NK-92 (cell line): ENCODE results near the gene SCFD2.

Experiments
- DNase-seq: peaks from one replicate; lab custom pipeline; 2025; ENCODE audit not compliant: unreplicated experiment; lab: John Stamatoyannopoulos, UW

Gene SCFD2

GRCh38 chr4:53113431-53114225 lies 252.2 kb downstream of the SCFD2 start:
- no peak for DNase-seq

DNA sequence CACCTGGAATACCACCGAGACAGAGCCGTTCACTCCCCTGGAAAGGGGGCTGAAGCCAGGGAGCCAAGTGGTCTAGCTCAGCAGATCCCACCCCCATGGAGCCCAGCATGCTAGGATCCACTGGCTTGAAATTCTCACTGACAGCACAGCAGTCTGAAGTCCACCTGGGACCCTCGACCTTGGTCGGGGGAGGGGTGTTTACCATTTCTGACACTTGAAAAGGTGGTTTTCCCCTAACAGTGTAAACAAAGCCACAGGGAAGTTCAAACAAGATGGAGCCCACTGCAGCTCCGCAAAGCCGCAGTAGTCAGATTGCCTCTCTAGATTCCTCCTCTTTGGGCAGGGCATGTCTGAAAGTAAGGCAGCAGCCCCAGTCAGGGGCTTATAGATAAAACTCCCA lies 260.5 kb downstream of the SCFD2 start:
- DNase-seq = no peak

DNA sequence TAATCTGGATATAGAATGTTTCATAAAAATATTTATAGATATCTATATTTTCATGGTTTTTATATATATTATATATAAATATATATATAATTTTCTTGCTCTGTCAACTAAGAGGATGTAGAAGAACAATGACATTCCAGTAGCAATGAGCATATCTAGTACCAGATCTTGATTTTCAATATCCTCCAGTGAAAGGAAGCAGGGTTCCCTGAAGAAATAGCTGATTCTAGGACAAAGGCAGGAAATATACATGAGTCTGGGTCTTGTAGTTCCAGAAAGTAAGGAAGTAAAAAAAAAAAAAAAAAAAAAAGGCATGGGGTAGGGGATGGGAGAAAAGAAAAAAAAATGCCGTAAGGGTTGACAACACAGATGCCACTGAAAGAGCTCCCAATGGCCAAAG lies 262.4 kb downstream of the SCFD2 start:
- DNase-seq = no peak

DNA sequence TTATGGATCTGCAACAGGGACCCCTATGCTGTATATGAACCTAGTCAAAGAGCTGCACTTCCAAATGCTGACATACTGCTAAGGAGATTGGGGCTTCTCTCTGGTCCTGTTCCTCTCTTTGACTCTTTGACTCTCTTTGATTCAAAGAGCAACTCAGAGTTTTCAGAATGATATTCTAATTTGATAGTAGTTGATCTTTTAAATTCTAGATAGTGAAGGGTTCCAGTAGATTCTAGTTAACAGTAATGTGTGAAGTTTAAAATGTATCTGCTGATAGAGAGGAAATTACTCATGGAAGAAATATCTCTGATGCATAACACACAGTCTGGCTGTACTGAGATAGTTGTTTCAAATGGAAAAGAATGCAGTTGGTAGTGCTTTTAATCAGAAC lies 264.7 kb downstream of the SCFD2 start:
- no peak for DNase-seq

DNA sequence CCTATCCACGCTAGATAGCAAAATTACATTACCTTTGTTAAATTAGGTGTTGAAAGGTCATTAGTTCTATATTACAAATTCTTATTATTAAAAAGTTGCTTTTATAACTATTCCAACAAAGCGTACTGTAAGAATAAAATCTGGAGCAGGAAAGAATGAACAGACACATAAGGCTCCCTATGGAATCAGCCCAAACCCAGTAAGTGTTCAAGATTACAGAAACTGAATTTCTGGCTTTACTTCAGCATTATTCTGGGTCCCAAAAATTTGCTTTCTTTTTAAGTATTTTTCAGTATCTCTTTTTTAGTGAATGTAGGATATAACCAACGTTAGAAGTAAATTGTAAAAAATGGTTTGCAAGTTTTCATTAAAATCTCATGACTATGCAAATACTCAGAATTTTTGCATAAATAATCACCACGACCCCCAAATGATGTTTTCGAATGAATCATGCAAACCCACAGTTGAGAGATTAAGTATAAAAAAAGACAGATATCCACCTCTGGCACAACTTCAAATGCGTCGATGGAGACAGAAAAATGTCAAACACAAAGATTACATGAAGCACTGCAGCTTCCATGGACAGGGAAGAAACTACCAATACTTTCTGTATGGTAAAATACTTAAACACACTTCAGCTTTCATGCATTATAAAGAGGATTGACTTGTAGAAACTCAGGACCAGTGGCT lies 265.2 kb downstream of the SCFD2 start:
- DNase-seq = no peak

DNA sequence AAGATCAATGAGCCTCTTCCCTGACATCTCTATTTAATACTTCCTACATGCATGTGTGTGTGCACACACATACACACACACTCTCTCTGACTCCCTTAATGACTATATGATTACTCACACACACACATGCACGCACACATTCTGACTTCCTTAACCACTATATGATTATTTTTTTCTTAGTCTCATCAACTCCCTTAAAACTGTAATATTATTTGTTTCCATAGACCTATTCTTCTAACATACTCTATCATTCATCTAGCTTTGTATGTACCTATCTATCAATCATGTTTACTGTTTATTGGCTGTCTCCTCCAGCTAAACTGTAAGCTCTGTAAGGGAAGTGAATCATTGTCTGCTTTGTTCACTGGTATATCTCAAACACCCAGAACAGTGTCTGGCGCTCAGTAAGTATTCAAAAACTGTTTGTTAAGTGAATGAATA lies 267.2 kb downstream of the SCFD2 start:
- DNase-seq = no peak

DNA sequence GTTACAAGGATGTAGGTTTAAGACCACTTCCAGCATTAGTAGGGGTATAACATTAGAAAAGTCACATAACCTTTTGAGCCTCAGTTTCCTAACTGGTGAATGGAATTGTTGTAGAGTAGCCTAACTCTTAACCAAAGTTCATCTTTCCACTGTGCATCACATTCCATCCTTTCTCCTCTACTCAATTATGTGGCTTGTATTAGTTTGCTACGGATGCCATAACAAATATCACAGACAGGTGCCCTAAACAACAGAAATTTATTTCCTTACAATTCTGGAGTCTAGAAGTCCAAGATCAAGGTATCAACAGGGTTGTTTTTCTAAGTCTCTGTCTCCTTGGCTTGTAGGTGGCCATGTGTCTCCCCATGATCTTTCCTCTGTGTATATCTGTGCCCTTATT lies 271.8 kb downstream of the SCFD2 start:
- no peak for DNase-seq

- no peak for DNase-seq
Observed at GRCh38 chr4:53089936-53090729, 275.7 kb downstream of the SCFD2 start.

DNA sequence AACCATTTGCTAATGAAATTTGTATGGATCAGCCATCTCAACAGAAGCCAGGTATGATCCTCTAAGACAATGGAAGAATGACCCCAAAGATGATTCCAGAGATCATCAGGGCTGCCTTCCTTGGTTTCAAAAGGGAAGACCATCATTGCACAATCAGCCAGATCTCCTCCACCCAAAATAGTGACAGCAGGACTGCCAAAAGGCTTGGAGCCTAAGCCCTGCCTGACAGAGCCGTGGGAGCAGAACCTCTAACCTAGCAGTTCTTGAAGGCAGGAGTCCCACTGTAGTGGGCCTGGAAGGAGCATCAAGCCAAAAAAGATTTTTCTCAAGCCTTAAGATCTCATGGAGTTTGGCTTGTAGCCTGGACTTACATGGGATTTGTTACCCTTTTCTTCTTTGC lies 277.7 kb downstream of the SCFD2 start:
- no peak for DNase-seq

DNA sequence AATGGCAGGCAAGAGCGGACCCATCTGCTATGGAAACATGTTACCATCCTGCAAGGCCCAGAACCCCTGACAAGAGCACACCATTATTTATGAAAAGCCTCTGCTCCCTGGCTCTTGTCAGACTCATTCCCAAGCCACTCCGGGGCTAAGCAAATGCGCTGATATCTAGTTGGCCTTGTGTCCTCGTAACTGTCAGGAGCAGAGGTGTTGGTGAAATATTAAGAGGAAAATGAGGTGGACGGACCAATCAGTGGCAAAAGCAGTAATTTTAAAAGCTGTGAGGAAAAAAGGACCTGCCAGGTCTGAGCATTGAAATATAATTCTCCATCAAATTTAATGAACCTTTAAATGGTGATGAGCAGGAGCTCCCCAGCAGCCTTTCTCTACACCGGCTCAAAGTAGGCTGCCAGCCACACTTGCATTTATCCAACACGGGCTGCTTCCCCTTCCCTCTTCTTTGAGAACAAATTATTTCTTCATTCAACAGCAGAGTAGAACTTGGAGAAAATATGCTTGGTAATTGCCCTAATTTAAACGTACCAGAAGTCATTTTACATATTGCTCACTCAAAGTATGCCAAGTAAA lies 289.4 kb downstream of the SCFD2 start:
- no peak for DNase-seq

DNA sequence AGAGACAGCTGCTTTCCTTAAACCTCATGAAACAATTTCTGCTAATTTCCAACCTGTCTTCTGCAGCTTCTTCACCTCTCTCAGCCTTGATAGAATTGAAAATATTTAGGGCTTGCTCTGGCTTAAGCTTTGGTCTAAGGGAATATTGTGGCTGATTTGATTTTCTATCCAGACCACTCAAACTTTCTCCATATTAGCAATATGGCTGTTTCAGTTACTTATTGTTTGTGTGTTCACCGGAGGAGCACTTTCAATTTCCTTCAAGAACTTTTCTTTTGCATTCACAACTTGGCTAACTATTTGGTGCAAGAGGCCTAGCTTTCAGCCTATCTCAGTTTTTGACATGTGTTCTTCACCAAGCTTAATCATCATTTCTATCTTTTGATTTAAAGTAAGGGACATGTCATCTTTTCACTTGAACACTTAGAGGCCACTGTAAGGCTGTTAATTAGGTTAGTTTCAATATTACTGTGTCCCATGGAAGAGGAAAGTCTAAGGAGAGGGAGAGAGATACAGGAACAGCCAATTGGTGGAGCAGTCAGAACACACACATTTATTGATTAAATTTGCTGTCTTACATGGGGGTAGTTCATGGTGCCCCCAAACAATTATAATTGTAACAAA lies 290.6 kb downstream of the SCFD2 start:
- DNase-seq = no peak

- no peak for DNase-seq
Observed at GRCh38 chr4:53068755-53069330, 297.0 kb downstream of the SCFD2 start.

GRCh38 chr4:53067125-53067802 lies 298.6 kb downstream of the SCFD2 start:
- no peak for DNase-seq

DNA sequence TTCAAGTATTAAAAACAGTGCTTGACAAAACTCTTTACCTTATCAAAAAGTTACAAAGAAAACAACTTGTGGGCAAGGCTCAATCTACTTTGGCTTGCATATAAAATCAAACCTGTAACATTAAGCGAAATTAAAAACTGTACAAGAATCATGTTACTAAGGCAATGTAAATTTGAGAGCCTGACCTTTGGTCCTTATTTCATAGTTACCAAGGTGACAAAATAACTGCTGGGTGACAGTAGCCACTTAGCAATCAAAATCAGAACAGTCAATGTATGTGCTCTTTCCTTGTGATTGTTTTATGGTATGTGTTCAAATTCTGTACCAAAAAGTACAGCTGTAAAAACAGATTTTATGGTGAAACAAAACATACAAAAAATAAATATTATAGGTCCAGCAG lies 299.7 kb downstream of the SCFD2 start:
- DNase-seq = no peak

- no peak for DNase-seq
Observed at GRCh38 chr4:53064609-53065008, 301.3 kb downstream of the SCFD2 start.

GRCh38 chr4:53061091-53061850 lies 304.6 kb downstream of the SCFD2 start:
- DNase-seq = no peak

GRCh38 chr4:53060278-53060677 lies 305.6 kb downstream of the SCFD2 start:
- DNase-seq = no peak

- DNase-seq = no peak
Observed at GRCh38 chr4:53059871-53060270, 306.0 kb downstream of the SCFD2 start.

DNA sequence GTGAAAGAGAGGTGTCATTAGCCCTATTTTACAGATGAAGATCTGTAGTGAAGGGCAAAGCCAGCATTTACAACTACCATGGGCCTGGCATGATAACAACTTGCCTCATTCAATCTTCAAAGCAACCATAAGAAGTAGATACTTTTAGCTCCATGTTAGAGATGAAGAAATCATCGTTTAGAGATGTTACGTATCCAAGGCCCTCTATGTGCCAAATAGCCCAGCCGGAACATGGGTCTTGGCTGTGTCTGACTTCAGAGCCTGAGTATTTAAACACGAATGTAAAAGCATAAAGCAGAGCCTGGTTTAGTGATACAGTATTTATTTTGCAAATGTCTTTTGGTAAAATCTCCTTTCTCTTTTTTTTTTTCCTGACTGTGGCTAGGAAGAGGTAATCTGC lies 306.6 kb downstream of the SCFD2 start:
- DNase-seq = no peak
